Transverse colon (tissue), 4 donors: ENCODE data around the gene PHGDH. TPM values are rescaled to one million over a fixed set of nuclear protein-coding genes. Genes with fewer than 3 reads are reported as not detected.
"Not testable (repeated sequence)": the region's sequence is repeated elsewhere in the genome, so short reads cannot be mapped to it uniquely, and the experiment has no call there.

ENCODE experiments used
- DNase-seq: peaks from one replicate; pipeline ENCODE4 v3.0.0-alpha.2; 2019
- H3K27ac ChIP-seq, 4 donors: fragments of 200-600 bp; sonication (generic); 2 replicates each; pipeline ENCODE4 v1.5.1; 2016 to 2018; ENCODE audit warnings: inconsistent platforms in 4 of 4
- H3K27me3 ChIP-seq: fragments of 200-600 bp; sonication (generic); 2 replicates; pipeline ENCODE4 v1.5.1; 2017; ENCODE audit warnings: inconsistent platforms
- H3K36me3 ChIP-seq, 4 donors: fragments of 200-600 bp; sonication (generic); 2 replicates each; pipeline ENCODE4 v1.5.1; 2017 to 2019; ENCODE audit warnings: inconsistent platforms in 4 of 4
- H3K4me1 ChIP-seq, 4 donors: fragments of 200-600 bp; sonication (generic); 2 replicates each; pipeline ENCODE4 v1.5.1; 2017 to 2020; ENCODE audit warnings: inconsistent platforms in 4 of 4
- H3K4me3 ChIP-seq, 4 donors: fragments of 200-600 bp; sonication (generic); 1 replicate in 1 of 4; 2 replicates in 3 of 4; pipeline versions ENCODE4 v1.5.1 to v1.6.1; 2017 to 2019; ENCODE audit warnings: inconsistent platforms in 4 of 4
- H3K9me3 ChIP-seq, 2 donors: fragments of 200-600 bp; sonication (generic); 2 replicates each; pipeline ENCODE4 v1.5.1; 2017 to 2019; ENCODE audit warnings: inconsistent platforms in 2 of 2
- CTCF ChIP-seq, 5 experiments: fragments of 200-600 bp in 3 of 5; fragments of 450-650 bp in 2 of 5; sonication (generic) in 3 of 5; IDR thresholded peaks; 1 replicate in 2 of 5; 2 replicates in 3 of 5; pipeline ENCODE4 v1.5.1; 2016 to 2017; ENCODE audit warnings: antibody characterized with exemption in 5 of 5, inconsistent platforms in 3 of 5, mild to moderate bottlenecking in 2 of 5, moderate library complexity in 1 of 5
- EP300 ChIP-seq: sonication (generic); formaldehyde crosslinking; IDR thresholded peaks from one replicate; pipeline ENCODE4 v1.6.1; 2017; ENCODE audit warnings: antibody characterized with exemption, low read depth
- POLR2A ChIP-seq: fragments of 450-650 bp; IDR thresholded peaks from one replicate; pipeline ENCODE4 v1.6.1; 2016; ENCODE audit warnings: antibody characterized with exemption, mild to moderate bottlenecking, moderate library complexity
- POLR2AphosphoS5 ChIP-seq, 3 donors: sonication (generic); formaldehyde crosslinking; IDR thresholded peaks; one replicate each; pipeline ENCODE4 v1.6.1; 2016; ENCODE audit warnings: antibody characterized with exemption in 3 of 3
- WGBS, 2 donors: methylation state at CpG; one replicate each; pipeline ENCODE4 v1.1.5; 2018; ENCODE audit warnings: low coverage in 1 of 2; 5-methylcytosine and 5-hydroxymethylcytosine counted together
- in situ Hi-C, 4 donors: fragments of 200-750 bp; cut with MboI; loops; one replicate each; pipeline versions ENCODE4 v1.15.0 to v1.15.1; 2017; ENCODE audit warnings: low sequenced_read_pairs in 3 of 4, low pct_ligation_motif_present in 1 of 4, low pct_unique_long_range_greater_than_20kb in 1 of 4
- intact Hi-C: fragments of 100-400 bp; cut with DNase I; formaldehyde crosslinking; loops from one replicate; pipeline ENCODE4 v1.15.1; 2023; ENCODE audit warnings: low total_unique reads
- total RNA-seq, 4 donors: library from RNA; depleted of rRNA; stranded (reverse); fragments of >200 nt; gene quantifications; one replicate each; pipeline ENCODE4 v1.1.0, GENCODE V29; 2016

PHGDH gene
- total RNA-seq, 4 donors from 2014 or later, result 4.2 to 11.9 (median 8.1) TPM

DNA sequence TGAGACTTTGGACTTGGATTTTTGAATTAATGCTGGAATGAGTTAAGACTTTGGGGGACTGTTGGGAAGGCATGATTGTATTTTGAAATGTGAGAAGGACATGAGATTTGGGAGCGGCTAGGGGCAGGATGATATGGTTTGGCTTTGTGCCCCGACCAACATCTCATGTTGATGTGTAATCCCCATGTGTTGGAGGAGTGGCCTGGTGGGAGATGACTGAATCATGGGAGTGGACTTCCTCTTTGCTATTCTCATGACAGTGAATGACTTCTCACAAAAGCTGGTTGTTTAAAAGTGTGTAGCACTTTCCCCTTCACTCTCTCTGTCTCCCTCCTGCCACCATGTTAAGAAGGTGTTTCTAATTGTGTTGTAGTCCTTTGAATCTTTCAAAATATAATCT, 9.3 kb upstream of the PHGDH start:
- Histone ChIP-seq H3K36me3 (no peaks in the 10 kb centered on the region), H3K27ac (no peak overlapping the region), H3K9me3 (peaks cover 9% of the 10 kb centered on the region in 2 donors), H3K4me3 (no peak overlapping the region), H3K4me1 (no peaks in the 10 kb centered on the region), H3K27me3 (no peaks in the 10 kb centered on the region)
- no peak for TF ChIP-seq EP300
- TF ChIP-seq POLR2A, result no peak
- no peak for TF ChIP-seq CTCF (IDR thresholded peaks at IDR 0.05)
- TF ChIP-seq POLR2AphosphoS5 (IDR thresholded peaks at IDR 0.05), result no peak
- no peak for DNase-seq
- intact Hi-C loops, result no loop called here
- 79 to 80% methylated on average over 1 to 2 of the region's 2 CpGs for WGBS, 2 donors
- in situ Hi-C loops, result no loop called here

DNA sequence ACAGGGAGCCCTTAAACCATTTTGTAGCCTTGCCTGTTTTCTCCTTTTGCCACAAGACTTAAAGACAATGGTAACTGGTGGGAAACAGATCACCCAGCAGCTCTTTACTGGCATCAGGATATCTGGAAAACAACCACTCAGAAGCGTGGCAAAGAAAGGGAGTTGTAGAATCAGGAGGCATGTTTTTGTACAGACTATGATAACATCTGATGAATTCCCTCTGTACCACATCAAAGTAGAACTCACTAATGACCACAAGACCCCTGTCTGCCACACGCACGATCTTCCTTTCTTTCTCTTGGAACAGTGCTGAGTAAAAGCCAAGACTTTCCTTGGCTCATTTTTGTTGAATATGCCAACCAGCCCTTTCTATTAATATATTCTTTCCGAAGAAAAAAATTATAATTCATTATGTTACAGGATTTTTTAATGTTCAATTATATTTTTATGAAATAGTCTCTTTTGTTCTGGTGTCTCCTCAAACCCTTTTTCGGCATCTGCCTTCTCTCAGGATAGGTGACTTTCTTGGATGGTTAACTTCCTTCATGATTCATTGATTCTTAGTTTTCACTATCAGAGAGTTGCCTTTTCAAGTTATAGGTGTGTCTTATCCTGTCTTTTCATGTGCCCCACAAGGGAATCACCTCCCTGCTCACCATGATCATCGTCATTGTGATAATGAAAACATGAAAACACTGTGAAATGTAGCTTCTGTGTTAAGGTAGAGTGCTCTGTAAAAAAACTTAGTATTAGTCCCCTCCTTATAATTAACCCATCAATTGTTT, 7.9 kb upstream of the PHGDH start:
- H3K36me3 ChIP-seq, result no peaks in the 10 kb centered on the region
- H3K4me1 ChIP-seq, result no peaks in the 10 kb centered on the region
- in situ Hi-C loops (no loop called here), intact Hi-C loops (no loop called here)
- peaks cover 9% of the 10 kb centered on the region in 2 donors for H3K9me3 ChIP-seq
- H3K27ac ChIP-seq, result no peak overlapping the region
- WGBS, 2 donors, result 87 to 90% methylated on average over 5 to 6 of the region's 6 CpGs
- TF ChIP-seq CTCF (IDR thresholded peaks at IDR 0.05) (no peak), POLR2AphosphoS5 (IDR thresholded peaks at IDR 0.05) (no peak), EP300 (no peak), POLR2A (no peak)
- no peaks in the 10 kb centered on the region for H3K27me3 ChIP-seq
- no peak overlapping the region for H3K4me3 ChIP-seq
- DNase-seq, result no peak

DNA sequence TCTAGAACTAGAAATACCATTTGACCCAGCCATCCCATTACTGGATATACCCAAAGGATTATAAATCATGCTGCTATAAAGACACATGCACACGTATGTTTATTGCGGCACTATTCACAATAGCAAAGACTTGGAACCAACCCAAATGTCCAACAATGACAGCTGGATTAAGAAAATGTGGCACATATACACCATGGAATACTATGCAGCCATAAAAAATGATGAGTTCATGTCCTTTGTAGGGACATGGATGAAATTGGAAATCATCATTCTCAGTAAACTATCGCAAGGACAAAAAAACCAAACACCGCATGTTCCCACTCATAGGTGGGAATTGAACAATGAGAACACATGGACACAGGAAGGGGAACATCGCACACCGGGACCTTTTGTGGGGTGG, 5.1 kb upstream of the PHGDH start:
- H3K36me3 ChIP-seq, H3K27ac ChIP-seq, H3K9me3 ChIP-seq, H3K27me3 ChIP-seq, in situ Hi-C loops, DNase-seq, intact Hi-C loops, H3K4me1 ChIP-seq, H3K4me3 ChIP-seq: not testable (repeated sequence)
- WGBS, 2 donors, result 85 to 86% methylated on average over 3 to 6 of the region's 6 CpGs

DNA sequence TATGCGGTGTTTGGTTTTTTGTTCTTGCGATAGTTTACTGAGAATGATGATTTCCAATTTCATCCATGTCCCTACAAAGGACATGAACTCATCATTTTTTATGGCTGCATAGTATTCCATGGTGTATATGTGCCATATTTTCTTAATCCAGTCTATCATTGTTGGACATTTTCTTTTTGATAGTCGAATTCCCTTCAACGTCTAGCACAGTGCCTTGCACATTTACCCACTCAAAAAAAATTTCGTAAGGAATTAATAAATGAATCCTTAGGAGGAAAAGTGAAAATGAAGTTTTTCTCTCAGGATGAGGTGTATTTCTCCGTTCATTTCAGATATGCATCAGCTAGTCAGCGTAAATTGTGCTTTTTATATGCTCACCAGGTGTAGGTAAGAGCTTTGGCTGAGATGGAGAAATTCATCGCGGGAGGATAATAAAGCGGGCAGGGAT, 354 bp upstream of the PHGDH start:
- in situ Hi-C loops, DNase-seq: not testable (repeated sequence)

DNA sequence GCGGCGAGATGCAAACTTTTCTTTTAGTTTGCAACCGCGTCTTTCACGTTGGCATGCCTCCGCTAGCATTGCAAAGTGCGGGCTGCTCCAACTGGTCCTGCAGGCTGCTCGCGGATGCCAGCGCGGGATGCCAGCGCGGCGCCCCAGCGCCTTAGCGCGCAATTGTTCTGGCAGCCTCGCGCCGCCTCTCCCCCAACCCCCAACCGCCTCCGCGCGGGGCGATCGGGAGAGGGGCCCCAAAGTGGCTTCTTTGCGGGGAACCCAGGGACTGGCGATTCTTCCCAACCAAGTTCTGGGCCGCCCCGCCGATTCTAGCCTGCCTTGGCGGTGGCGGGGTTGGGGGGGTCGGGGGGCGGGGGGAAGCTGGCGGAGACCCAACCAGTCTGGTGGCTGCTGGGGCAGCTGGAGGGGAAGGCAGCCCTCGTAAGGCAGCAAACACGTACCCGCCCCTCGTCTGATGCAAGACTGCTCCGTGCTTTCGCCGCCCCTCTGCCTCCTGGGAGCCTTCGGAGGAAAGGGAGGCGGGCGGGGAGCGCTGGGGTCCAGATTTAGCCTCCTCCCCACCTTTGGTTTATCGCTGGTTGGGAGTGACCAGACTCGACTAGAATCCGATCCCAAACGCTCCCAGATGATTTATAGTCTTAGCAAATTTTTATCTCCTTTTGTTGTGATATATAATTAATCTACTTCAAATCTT, 756 bp downstream of the PHGDH start:
- in situ Hi-C loops, result no loop called here
- Histone ChIP-seq H3K27me3 (peaks cover 18% of the 10 kb centered on the region), H3K36me3 (no peaks in the 10 kb centered on the region), H3K4me3 (peak overlapping the region; percentile 28 to 62 (median 41)), H3K9me3 (no peaks in the 10 kb centered on the region), H3K27ac (peak overlapping the region; percentile 41 to 81 (median 68)), H3K4me1 (peaks cover 5 to 27% (median 17%) of the 10 kb centered on the region in 4 donors)
- 3% methylated on average over 46 of the region's 51 CpGs; no CpG with 5 or more reads in 1 of the 2 donors for WGBS, 2 donors
- intact Hi-C loops, result no loop called here
- TF ChIP-seq CTCF (IDR thresholded peaks at IDR 0.05) (no peak), POLR2A (no peak)
- DNase-seq, result peak; percentile 65

More for the DNA sequence above, 354 bp upstream of the PHGDH start:
- peaks cover 18% of the 10 kb centered on the region for H3K27me3 ChIP-seq
- H3K4me3 ChIP-seq, result peak overlapping the region; percentile 28 to 62 (median 41)
- H3K9me3 ChIP-seq, H3K36me3 ChIP-seq, intact Hi-C loops: not testable (repeated sequence)
- WGBS, 2 donors, result 13 to 14% methylated on average over 7 to 8 of the region's 10 CpGs
- peak overlapping the region in 2 of 4 donors; percentile 63 to 81 for H3K27ac ChIP-seq
- peaks cover 5 to 27% (median 17%) of the 10 kb centered on the region in 4 donors for H3K4me1 ChIP-seq
